ENCODE measurements around the gene GABRR2. TPM values are rescaled to one million over a fixed set of nuclear protein-coding genes. Genes with fewer than 3 reads are reported as not detected.
"Not testable (repeated sequence)": the region's sequence is repeated elsewhere in the genome, so short reads cannot be mapped to it uniquely, and the experiment has no call there.

The GABRR2 gene
- total RNA-seq, 1 donor from 2014 or later = 0.13 TPM

DNA sequence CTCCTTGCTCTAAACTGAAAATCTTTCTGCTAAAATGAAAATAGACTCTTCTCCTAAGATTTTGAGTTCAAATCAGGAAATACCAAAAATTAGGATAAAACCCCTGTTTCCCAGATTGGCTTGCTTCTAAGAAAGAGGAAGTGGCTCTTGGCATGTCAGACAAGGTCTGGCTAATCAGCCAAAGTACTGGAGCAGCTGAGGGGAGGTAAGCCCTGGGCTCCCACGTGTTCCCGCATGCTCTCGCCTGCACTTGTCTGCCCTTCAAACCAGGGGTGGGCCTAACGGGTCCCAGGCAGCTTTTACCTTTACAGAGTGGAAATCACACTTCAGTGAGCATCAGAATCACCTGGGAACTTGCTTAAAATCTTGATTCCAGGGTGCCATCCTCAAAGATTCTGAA lies 54.8 kb downstream of the GABRR2 start:
- no peak for DNase-seq (ENCODE audit: low read depth in 2 of 2)

DNA sequence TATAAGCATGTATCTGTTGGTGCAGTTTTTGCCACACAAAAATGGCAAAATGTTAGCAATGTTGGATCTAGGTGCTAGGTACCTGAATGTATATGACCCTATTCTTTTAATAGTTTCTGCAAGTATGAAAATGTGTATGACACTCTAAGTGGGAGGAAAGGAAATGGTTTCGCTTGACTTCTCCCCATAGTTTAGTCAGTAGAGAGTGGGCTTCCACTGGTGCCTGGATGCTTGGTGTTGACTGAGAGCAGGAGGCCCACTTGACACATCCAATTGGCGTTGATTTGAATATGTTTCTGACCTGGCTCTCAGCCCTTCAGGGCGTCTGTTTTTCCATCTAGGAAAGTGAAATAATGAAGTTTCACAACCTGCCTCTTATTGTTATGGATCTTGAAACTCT lies 56.2 kb downstream of the GABRR2 start:
- DNase-seq (ENCODE audit: low read depth in 2 of 2) = no peak

DNA sequence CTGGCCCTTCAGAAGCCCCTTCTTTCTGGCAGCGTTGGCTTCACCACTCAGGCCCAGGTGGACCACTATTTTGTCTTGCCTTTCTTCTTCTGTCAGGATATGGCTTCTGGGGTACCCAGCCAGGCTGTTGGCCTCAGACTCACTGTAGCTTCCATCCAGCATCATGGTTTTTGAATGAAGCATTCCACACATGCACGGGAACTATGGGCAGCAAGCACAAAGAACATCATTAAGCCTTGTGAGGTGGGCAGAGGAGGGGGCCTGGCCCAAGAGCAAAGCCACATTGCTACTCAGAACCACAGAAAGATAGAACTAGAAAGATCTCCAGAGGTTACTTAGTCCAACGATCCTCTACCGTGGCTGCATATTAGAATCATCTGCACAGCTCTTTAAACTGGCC lies 57.3 kb downstream of the GABRR2 start:
- DNase-seq (ENCODE audit: low read depth in 2 of 2) = no peak

DNA sequence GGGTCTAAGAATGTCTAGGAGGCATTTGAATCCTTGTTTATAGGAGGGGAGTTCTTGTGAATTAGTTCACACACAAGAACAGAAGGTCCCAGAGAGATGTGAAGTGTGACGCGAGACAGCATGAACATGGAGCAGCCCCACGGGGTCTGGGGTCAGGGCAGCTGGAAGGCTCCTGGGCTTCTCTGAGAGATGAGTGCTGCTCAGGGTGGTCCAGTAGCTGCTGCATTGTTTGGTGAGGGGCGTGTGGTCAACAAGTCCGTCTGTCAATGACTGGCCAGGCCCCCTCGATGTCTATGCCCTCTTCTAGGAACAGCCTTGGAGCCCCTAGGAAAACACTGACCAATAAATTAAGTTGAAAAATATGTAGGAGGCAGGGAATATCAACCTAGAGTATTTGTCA lies 57.8 kb downstream of the GABRR2 start:
- DNase-seq (ENCODE audit: low read depth in 2 of 2) = no peak

DNA sequence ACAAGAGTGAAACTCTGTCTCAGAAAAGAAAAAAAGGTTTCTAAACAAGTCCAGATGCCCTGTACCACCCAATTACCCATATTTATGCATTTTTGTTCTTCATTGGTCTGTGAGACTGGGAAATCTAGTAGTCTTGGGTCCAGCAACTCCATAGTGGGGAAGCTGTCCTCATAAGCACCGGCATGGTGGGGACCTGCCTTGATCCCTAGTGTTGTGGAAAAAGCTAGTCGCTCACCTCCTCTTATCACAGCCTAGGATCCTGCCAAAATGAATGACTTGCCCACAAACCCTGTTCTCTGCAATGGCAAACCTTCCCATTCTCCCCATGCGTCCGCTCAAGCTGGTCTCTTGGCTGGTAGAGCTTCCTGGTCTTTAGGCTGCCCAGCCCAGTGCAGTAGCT lies 59.7 kb downstream of the GABRR2 start:
- DNase-seq (ENCODE audit: low read depth in 2 of 2) = no peak

DNA sequence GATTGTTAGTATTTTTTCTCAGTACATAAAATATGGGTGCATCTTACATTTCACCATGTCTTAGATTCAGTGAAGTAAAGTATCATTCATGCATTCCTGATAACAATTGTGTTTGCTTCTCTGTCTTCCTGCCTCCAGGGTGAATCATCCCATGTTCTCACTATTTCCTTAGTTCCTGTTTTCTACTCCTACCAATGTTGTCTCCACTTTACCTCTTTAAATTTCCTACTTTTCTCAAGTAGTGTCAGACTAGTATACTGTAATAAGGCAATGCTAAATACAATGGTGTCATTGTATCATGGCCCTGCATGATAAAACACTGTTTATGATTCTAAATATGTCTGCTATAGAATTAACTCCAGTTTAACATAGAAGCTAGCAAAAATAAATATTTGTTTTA lies 60.5 kb downstream of the GABRR2 start:
- peak in 1 of 2 donors; percentile 61 for DNase-seq (ENCODE audit: low read depth in 2 of 2)

DNA sequence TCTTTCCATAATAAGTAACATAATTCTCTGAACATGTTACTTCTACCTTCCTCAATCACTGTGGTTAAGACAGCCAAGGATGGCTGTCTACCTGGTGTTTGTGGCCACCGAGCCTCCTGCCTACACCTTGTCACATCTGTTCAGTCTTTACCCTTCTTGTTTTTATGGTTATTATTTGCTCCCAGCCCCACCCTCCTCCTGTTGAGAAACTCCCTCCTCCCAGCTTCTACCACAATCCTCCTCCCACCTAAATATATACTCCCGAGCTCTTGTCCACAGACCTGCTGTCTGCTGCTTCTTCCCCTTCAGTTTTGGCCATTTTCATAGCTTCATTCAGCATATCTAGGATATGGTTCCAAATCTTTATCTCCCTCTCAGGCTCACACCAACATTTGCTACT lies 62.2 kb downstream of the GABRR2 start:
- DNase-seq (ENCODE audit: low read depth in 2 of 2) = no peak

DNA sequence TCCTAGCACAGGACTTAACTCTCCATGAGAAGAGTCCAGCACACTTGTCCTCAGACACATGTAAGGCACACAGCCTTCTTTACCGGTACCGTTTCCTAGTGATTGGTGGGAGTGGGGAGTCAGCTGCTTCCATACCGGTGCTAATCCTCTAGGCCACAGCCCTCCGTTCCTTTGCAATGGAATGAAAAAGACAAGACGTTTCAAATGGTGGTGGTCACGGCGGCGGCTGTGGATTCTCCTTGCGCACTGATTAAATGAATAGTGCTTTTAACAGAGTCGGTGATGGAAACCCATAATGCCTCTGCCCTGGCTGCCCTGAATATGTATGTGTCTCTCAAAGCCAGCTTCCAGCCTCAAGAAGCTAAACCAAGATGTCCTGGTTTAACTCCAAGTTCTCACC lies 63.1 kb downstream of the GABRR2 start:
- no peak for DNase-seq (ENCODE audit: low read depth in 2 of 2)

DNA sequence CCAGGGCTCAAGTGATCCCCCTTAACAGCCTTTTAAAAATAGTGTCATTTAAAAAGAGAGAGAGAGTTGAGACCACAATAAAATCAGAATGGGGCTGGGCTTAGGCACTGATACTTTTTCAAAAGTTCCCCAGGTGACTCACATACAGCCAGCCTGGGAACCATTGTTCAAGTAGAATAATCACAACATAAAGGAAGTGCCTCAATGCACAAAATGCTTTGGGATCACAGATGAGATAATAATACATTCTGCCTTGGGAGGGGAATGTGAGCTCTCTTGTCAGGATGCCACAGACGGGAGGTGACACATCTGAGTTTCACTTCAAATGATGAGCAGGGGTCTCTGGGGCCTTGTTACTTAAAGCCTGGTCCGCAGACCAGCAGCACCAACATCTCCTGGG lies 63.9 kb downstream of the GABRR2 start:
- DNase-seq (ENCODE audit: low read depth in 2 of 2) = peak; percentile 39 to 89

DNA sequence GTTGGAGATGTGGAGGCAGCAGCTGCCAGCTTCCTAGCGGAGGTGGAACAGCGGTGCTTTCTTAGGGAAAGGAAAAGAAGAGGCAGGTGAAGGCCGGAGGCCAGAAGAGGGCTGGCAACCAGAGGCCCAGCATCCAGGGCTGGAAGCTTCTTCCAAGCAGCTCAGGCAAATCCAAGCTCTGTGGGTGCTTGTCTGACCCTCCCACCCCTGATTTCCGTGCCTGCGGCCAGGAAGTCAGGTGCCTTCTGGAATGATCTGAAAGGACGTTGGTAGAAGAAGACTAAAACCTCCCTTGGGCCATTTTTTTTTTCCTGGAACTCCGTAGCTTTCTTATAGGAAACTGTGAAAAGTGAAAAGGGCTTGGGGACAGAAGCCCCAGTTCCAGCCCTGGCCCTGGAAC lies 64.9 kb downstream of the GABRR2 start:
- no peak for DNase-seq (ENCODE audit: low read depth in 2 of 2)

DNA sequence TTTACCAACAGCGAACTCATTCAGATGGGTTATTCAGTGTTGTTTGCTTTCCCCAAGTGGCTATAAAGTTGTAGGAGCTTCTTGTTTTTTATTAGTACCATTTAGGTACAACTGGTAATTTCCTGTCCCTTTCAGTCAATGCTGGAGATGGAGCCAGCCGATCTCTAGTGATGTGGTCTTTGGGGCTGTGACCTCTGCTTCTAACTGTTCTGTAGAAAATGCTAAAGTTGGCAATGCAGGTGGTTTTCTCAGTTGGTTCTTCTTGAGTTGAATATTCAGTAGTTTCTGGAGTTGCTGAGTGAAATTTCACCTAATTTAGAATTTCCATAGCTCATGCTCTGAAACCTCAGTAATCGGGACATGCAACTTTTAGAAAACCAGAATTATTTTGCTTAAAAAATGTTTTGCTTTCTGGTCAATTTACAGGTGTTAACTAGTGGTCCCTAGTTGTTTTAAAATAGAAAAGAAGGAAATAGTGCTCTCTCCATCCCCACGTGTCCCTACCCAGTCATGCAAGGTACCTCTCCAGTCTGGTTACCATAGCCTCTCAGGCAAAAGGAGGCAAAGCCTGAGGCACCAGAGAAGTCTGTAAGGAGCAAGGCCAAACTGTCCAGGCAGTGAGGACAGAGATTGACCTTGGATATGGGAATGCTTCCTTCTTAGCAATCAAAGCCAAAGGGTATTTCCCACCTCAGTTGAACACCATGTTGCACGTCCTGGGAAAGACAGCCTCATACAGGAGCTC lies 70.7 kb downstream of the GABRR2 start:
- no peak for DNase-seq (ENCODE audit: low read depth in 2 of 2)

DNA sequence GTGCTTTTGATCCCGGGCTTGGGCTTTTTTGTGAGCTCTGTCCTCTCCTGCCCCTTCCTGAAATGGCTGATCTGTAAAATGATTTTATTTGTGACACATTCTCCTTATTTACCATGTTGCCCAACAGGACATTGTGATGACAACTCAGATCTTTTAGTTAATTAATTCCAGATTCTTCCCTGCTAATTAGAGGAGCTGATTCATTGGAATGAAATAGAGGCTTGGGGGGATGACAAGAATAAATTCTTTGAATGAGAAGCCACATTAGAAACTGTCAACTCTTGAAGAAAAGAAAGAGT lies 71.8 kb downstream of the GABRR2 start:
- no peak for DNase-seq (ENCODE audit: low read depth in 2 of 2)

DNA sequence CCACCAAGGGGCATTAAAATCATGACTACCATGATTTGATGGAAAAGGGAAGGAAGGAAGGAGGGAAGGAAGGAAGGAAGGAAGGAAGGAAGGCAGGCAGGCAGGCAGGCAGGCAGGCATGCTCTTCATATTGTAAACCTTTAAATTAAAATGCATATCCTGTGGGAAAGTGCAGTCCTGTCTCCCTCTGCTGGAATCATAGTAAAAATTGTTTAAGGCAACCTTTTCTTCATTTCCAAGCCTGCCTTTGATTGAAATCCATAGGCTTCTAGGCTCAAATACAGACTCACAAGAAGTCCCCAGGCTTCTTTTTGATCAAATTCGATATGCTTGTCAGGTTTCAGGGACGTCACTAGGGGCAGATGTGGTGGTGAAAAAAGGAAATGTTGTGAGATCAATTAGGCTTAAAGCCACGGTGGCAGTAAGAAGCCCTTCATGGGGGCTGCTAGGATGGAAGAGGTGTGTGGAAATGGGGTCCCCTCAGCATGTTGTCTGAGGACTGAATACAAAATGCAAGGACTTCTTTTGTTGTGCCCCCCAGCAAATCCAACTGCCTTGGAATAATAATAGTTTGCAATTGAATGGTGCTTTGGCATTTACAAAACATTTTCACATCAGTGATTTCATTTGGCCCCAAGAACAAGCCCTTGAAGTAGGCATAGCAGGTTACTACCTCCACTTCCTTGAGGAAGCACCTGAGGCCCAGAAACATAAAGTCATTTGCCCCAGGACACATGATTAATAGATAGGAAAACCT lies 72.3 kb downstream of the GABRR2 start:
- DNase-seq (ENCODE audit: low read depth in 2 of 2) = peak; percentile 34 to 57

DNA sequence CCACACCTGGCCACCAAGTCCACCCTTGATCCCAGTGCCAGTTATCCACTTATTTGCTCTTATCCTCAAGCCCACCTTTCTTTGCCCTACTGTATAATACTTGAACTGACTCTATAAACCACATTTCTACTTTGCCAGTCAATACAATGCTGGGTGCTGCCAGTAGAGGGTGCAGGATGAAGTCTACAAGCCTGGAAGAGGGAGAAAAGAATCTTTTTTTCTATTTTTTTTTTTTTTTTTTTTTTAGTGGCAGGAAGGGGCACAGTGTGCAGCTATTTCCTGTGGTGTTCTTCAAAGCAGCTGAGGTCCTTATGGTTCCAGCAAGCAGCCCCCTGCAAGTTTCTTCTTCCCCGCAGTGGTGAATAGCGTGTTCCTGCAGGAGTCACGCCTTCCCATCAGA lies 75.8 kb downstream of the GABRR2 start:
- DNase-seq (ENCODE audit: low read depth in 2 of 2) = peak in 1 of 2 donors; percentile 10

DNA sequence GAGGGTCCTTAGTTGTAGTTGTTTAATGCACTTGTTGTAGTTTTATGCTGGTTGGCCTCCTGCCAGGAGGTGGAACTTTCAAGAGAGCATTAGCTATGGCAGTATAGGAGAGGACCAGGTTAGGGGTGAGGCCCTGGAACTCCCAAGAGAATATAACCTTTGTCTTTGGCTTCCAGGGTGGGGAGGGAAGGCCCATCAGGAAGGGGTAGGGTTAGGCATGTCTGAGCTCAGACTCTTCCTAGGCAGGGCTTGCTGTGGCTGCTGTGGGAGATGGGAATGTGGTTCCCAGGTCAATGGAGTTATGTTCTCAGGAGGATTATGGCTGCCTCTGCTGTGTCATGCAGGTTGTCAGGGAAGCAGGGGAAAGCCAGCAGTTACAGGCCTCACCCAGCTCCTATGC lies 77.9 kb downstream of the GABRR2 start:
- no peak for DNase-seq (ENCODE audit: low read depth in 2 of 2)

DNA sequence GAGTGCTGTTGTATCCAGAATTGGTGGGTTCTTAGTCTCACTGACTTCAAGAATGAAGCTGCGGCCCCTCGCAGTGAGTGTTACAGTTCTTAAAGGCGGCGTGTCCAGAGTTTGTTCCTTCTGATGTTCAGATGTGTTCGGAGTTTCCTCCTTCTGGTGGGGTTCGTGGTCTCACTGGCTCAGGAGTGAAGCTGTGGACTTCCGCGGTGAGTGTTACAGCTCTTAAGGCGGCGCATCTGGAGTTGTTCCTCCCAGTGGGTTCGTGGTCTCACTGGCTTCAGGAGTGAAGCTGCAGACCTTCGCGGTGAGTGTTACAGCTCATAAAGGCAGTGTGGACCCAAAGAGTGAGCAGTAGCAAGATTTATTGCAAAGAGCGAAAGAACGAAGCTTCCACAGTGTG lies 81.5 kb downstream of the GABRR2 start:
- not testable (repeated sequence) for DNase-seq (ENCODE audit: low read depth in 2 of 2)

DNA sequence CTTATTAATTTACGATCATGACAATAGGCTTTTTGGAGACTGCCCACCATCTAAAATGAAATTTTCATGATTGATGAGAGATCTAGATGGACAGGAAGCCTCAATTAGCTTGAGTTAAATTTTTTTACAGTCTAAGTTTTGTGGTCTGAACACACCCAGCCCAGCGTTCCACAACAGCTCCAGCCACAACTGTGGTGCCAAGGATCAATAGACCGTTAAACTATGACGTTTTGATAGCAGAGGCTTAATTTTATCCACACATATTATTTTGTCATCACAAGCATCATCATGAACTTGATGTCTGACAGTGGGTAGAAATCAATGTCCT lies 92.4 kb downstream of the GABRR2 start:
- no peak for DNase-seq (ENCODE audit: low read depth in 2 of 2)

DNA sequence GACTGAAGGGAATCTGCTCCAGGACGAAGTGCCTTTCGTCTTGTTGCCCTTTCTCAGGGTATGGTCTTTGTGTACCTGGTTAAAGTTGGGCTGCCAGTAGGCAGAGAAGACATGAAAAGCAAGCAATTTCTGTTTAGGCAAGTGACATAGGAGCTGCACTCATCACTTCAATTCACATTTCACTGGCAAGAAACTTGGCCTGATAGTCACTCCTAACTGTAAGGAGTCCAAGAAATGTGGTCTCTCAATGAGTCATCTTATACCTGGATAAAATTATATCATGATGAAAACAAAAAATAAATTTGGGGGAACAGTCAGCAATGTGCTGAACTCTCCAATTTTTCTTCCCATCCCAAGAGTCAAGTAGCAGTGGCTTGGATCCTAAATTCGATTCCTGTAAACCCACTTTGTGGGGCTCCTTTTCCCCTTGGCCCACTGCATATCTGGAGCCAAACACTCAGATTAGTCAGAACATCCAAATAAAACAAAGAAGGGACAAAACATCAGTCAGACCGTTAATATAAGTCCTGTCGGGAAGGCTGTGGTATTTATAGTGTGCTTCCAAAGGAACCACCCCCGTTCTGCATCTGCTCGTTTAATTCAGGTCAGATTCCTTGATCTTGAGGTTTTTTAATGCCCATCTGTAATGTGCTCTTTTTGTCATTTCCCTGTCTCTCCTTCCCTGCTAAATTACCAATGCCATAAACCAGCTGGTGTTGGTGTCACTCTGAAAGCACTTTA lies 93.0 kb downstream of the GABRR2 start:
- no peak for DNase-seq (ENCODE audit: low read depth in 2 of 2)

DNA sequence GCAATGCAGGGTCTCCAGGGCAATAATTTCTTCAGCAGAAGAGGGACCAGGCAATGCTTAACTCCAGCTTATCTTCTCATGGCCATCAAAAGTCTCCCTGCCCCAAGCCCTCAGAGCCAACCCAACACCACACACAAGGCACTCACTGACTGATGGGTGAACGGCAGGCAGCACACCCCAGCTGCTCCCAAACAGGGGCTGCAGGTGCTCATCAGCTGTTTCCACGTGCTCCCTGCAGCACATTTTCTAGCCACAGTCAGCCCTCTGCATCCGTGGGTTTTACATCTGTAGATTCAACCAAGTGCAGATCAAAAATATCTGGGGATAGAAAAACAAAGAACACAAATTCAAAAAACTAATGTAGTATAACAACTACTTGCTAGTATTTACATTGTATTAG lies 94.0 kb downstream of the GABRR2 start:
- no peak for DNase-seq (ENCODE audit: low read depth in 2 of 2)

DNA sequence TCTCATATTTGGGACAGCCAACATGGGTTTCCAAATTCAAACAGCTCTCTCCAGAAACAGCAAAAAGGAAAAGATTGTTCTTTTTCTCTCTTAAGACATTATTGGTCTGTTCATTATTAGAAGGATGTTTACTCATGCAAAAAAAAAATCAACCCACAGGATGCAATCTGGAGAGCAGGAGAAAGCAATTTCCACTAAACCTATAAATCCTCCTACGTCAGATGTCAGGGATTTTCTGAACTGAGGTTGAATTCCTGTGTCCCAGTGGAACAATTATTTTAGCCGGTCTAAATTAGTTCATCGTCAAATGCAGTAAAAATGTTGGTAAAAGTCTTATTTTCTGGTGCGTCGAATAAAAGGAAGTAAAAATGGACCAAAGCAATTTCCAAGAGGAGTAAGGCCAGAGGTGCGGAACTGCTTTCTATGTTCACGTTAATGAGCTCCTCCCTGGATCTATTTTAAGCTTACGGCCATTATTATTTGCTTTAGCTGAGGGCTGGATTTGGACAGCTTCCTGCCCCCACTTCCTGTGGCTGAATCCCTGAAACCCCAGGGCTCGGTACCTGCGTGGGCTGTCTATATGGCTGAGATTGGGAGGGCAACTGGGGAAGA lies 97.7 kb downstream of the GABRR2 start, which contains the start of gene GABRR1:
Gene GABRR1 (minus strand): TSS at position 60 of the 612 bp plus-strand sequence. CDS start 36 bp downstream, at position 24.
- DNase-seq (ENCODE audit: low read depth in 2 of 2) = no peak

DNA sequence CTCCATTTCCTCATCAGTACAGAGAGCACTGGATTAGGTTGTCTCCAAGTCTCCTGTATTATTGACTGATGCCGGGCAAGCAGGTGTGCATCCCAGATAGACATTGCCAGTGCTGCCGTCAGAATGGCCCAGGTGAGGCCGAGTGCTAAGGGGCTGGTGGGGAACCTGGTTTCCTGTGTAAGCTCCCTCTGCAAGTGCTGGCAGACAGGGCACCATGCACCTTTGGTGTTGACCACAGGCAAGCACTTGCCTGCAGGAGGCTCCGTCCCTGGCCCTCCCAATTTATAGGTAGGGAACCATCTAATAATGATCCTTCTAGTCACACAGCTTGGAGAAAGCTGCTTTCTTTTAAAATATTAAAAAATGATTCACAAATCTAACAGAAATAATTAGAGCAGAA lies 98.7 kb downstream of the GABRR2 start:
- no peak for DNase-seq (ENCODE audit: low read depth in 2 of 2)

DNA sequence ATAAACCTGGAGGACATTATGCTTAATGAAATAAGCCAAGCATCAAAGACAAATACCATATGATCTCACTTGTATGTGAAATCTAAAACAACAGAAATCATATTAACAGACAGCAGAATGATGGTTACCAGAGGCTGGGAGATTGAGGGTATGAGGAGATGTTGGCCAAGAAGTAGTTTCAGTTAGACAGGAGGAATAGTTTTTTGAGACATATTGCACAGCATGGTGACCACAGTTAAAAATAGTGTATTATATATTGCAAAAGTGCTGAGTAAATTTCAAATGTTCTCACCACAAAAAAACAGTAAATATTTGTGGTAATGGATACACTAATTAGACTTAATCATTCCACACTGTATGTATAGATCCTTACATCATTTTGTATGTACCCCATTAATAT lies 99.7 kb downstream of the GABRR2 start:
- no peak for DNase-seq (ENCODE audit: low read depth in 2 of 2)

Measured in dermis microvascular lymphatic vessel endothelial cell (primary cell).